NCI-H524 treated with DMSO at 0.1 percent for 48 hours (cell line): ENCODE measurements around the gene JPH2.

Source experiments
- DNase-seq: peaks from one replicate; lab custom pipeline; 2025; lab: John Stamatoyannopoulos, UW

JPH2 gene

DNA sequence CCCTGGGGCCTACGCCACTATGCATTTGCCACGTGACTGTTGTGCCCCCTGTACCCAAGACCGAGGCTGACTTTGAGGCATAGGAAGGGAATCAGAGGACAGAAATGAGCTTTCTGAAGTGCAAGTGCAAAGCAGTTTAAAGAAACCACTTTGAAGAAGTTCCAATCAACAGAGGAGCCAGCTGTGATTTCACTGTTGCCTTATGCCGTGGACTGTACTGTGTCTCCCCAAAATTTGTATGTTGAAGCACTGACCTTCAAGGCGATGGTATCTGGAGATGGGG is 111.1 kb downstream of the JPH2 start:
- no peak for DNase-seq

GRCh38 chr20:44075191-44075949 is 111.6 kb downstream of the JPH2 start:
- DNase-seq: no peak

- no peak for DNase-seq
Measured at GRCh38 chr20:44074252-44075151, 112.5 kb downstream of the JPH2 start.

DNA sequence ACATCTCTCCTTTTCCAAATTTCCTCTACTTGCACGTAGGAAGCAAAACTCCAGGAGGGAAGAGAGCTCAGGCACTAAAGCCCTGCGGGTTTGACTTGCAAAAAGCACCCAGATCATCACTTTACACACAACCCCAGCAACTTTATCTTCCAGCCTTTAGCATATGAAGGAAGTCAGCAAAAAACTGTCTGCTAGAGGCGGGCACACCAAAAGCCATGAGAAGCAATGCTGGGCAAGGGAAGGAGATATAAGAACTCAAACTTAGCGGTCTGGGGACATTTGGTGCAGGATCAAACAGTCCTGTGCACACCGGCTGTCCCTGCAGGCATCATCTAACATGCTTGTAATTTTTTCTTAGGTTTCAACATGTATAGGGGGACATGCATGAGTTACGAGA is 113.3 kb downstream of the JPH2 start:
- DNase-seq: no peak

DNA sequence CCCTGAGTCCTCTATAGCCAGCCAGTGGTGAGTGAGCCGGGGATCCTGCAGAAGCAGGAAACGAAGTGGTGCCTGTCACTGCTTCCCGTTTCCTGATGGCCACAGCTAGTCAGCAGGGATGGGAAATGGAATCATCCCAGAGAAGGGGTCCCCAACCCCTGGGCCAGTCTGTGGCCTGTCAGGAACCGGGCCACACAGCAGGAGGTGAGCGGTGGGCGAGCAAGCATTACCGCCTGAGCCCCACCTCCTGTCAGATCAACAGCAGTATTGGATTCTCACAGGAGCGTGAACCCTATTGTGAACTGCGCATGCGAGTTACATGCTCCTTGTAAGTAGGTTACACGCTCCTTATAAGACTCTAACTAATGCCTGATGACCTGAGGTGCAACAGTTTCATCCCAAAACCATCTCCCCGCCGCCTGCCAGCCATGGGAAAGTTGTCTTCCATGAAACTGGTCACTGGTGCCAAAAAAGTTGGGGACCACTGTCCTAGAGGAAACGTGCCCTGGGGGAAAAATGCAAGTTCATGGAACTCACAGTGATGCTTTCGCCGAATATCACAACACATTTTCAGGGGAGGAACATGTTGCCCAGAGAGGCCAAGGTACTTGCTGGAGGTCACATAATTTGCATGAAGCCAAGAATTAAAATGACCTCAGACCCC is 113.8 kb downstream of the JPH2 start:
- DNase-seq: no peak

- DNase-seq: no peak
Measured at GRCh38 chr20:44072384-44072783, 114.6 kb downstream of the JPH2 start.

GRCh38 chr20:44071526-44072111 is 115.4 kb downstream of the JPH2 start:
- DNase-seq: no peak

DNA sequence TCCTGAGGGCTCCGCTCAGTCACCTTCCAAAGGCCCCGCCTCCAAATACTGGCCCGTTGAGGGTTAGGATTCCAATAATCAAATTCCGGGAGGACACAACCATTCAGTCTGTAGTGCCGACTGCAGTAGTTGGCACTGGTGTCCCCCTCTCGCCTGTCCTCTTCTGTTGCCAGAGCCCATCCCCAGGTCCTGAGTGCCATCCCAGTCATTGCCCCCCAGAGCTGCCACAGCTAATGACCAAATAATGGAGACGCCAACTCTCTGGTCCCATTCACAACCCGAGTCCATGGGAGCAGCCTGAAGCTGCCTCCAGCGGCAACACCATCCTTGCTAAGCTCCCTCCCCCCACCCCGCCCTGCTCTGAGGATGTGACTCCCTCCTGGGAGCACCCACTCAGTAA is 115.9 kb downstream of the JPH2 start:
- no peak for DNase-seq

GRCh38 chr20:44070139-44070900 is 116.7 kb downstream of the JPH2 start:
- DNase-seq: no peak

DNA sequence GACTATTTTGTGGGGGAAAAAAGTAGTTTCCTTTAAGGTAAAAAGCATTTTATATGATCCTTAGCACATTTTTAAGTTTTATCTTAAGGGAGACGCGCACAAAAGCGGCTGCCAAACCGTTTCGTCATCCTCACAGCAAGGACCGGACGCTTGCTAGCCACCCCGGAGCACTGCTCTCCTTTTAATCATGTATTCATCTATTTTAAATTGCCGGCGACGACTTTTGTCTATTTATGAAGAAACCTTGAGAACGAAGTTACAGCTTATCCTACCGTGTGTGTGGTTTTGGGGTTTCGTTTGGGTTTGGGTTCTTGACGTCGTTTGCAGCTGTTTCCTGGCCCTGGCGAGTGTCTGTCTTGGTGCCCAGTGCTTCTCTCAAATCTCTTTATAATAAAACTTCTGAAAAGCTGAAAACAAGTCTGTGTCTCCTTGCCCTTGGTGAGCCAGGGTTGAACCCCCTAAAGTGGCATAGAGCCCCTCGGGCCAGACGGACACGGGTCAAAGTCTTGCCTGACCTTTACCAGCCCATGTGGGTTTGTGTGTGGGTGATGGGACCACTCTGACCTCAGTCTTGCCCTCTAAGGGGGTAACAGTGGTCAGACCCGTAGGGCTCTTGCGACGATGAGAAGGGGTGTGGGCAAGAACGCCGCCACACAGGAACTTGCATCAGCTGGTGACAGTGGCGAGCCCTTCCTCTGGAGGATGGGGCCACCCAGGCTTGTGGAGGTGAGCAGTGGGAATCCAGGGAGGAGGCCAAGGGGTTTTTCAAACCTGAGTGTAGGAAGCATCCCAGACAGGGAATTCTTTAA is 117.6 kb downstream of the JPH2 start:
- DNase-seq: no peak

DNA sequence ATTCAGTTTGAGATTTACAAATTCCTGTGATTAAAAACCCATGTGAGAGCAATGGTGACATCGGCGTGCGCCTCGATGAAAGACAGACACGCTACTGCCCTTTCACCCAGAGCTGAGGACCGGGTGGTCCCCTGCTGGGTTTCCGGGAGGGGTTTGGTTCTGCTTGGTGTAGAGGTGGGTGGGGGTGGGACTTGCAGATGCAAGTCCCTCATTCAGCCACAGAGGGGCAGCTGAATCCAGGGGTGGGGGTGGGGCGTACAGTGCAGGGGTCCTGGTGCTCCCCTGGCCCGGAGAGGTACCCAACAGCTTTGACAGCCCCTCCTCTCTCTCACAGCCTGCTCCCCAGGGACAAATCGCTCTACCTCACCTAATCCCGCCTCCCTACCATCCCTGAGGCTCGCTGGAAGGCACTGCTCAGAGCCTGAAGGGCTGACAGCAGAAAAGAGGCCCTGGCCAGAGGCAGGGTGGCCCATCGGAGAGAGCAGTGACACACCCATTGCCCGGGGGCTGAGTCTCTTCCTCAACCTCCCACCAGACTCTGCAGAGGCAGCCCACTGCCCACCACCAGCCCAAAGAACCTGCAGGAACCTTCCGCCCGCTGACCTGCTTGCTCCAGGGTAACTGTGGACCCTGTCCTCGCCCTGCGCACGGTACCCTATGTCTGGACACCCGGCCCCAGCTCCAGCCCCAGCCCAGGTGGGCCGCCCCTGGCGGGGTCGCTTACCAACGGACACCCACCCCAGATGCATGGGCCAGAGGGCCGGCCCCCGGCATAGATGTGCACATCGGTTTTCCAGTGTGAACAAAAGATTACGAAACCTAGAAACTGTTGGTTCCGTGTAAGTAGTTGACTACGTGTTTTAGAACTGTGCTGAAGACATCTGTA is 118.4 kb downstream of the JPH2 start:
- DNase-seq: no peak

GRCh38 chr20:44067650-44068081 is 119.3 kb downstream of the JPH2 start:
- DNase-seq: no peak

- DNase-seq: no peak
Measured at GRCh38 chr20:44066645-44067606, 120.1 kb downstream of the JPH2 start.

DNA sequence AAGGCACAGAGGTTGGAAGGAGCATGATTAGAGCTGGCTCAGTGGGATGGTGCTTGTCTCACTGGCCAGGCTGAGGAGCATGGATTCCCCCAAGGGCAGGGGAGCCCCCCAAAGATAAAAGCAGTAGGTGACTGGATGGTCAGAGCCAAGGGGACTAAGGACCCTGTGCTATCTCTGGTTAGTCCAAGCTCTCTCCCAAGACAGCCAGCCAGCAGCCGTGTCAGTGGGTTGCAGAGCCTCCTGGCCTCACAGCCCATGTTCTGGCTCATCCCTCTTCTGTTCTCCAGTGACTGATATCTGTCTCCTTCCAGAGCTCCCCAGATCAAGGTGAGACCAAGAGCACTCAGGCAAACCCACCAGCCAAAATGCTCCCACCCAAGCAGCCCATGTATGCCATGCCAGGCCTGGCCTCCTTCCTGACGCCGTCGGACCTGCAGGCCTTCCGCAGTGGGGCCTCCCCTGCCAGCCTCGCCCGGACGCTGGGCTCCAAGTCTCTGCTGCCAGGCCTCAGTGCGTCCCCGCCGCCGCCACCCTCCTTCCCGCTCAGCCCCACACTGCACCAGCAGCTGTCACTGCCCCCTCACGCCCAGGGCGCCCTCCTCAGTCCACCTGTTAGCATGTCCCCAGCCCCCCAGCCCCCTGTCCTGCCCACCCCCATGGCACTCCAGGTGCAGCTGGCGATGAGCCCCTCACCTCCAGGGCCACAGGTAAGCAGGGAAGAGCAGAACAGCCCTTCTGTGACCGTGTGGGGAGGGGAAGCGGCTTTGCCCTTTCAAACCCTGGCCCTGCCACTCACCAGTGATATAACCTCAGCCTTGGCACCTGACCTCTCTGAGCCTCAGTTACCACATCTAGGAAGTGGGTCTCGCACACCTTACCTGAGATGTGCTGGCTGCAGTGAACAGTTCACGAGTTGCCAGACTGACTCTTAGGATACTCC is 121.3 kb downstream of the JPH2 start:
- no peak for DNase-seq

DNA sequence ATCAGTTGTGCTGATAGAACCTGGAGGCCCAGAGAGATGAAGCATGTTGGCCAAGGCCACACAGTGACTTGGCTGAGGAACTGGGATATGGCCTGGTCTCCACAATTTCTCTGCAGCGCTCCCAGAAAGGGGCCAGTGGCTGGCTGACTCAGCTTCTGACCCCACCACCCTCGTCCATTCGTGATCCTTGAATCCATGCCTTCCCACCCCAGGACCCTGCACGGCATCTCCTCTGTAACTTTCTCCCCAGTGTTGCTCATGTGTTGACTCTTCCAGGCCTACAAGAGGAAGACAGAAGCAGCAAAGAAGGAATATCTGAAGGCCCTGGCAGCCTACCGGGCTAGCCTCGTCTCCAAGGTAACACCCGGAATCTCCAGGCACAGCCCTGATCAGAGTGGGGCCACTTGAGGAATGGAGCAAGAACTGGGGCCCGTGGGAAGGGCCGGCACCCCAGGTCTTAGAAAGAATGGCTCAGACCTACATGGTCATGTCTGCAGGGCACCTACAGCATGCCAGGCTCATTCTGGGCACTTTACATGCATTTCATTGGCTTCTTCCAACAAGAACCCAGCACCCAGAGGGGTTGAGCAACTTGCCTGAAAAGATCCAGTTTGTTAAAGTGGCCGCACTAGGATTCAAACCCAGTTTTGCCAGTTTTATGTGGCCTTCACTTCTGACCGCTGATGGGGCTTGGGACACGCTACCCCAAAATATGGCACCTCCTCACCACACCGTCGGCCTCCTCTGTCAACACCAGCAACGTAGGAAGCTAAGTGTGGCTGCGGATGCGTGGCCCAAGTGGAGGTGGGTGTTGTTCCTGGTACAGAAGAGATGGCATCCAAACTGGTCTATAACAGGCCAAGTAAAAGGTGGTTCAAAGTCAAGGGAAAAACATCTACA is 122.2 kb downstream of the JPH2 start:
- no peak for DNase-seq
